Neural cell (in vitro differentiated cells): ENCODE data around the gene IDS.

ENCODE experiments used
- EP300 ChIP-seq: fragments of 450-650 bp; conservative IDR thresholded peaks from 2 replicates; pipeline ENCODE4 v1.6.1; 2014; ENCODE audit warnings: antibody characterized with exemption, mild to moderate bottlenecking, moderate library complexity; ENCODE audit not compliant: poor library complexity, severe bottlenecking
- EZH2 ChIP-seq: fragments of 200-600, 300-800 bp; shearing (Covaris generic), sonication (generic); IDR thresholded peaks from 2 replicates; pipeline ENCODE4 v1.6.1; 2014; ENCODE audit warnings: antibody characterized with exemption, low read length, borderline replicate concordance, mild to moderate bottlenecking; ENCODE audit not compliant: insufficient read depth, poor library complexity, severe bottlenecking
- MXI1 ChIP-seq: fragments of 450-650 bp; conservative IDR thresholded peaks from 2 replicates; pipeline ENCODE4 v1.6.1; 2014; ENCODE audit warnings: antibody characterized with exemption, mild to moderate bottlenecking; ENCODE audit not compliant: poor library complexity, severe bottlenecking
- POLR2AphosphoS5 ChIP-seq: IDR thresholded peaks from 2 replicates; pipeline ENCODE4 v1.6.1; 2012
- RAD21 ChIP-seq: fragments of 450-650 bp; conservative IDR thresholded peaks from 2 replicates; pipeline ENCODE4 v1.6.1; 2014; ENCODE audit warnings: antibody characterized with exemption, mild to moderate bottlenecking, moderate library complexity
- REST ChIP-seq: IDR thresholded peaks from 2 replicates; pipeline ENCODE4 v1.6.1; 2012; ENCODE audit warnings: borderline replicate concordance
- SMC3 ChIP-seq: fragments of 450-650 bp; conservative IDR thresholded peaks from 2 replicates; pipeline ENCODE4 v1.6.1; 2014; ENCODE audit warnings: antibody characterized with exemption, mild to moderate bottlenecking, moderate library complexity; ENCODE audit not compliant: poor library complexity
- TAF1 ChIP-seq: IDR thresholded peaks from 2 replicates; pipeline ENCODE4 v1.6.1; 2012; ENCODE audit warnings: low read depth
- TF ChIP-seq, protein P1 (sequence below): fragments of 450-650 bp; IDR thresholded peaks from 2 replicates; pipeline ENCODE4 v1.5.1; 2014; ENCODE audit warnings: antibody characterized with exemption, mild to moderate bottlenecking, moderate library complexity; ENCODE audit not compliant: poor library complexity, severe bottlenecking

GRCh38 chrX:149467920-149468319 lies 37.2 kb downstream of the IDS start:
- TF ChIP-seq, protein P1, sequence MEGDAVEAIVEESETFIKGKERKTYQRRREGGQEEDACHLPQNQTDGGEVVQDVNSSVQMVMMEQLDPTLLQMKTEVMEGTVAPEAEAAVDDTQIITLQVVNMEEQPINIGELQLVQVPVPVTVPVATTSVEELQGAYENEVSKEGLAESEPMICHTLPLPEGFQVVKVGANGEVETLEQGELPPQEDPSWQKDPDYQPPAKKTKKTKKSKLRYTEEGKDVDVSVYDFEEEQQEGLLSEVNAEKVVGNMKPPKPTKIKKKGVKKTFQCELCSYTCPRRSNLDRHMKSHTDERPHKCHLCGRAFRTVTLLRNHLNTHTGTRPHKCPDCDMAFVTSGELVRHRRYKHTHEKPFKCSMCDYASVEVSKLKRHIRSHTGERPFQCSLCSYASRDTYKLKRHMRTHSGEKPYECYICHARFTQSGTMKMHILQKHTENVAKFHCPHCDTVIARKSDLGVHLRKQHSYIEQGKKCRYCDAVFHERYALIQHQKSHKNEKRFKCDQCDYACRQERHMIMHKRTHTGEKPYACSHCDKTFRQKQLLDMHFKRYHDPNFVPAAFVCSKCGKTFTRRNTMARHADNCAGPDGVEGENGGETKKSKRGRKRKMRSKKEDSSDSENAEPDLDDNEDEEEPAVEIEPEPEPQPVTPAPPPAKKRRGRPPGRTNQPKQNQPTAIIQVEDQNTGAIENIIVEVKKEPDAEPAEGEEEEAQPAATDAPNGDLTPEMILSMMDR = no peak
- TF ChIP-seq EP300 (no peak), MXI1 (no peak), RAD21 (no peak), TAF1 (no peak), POLR2AphosphoS5 (no peak), EZH2 (no peak), REST (no peak), SMC3 (no peak)
